ENCODE results near the gene SSPN. TPM values are rescaled to one million over a fixed set of nuclear protein-coding genes. Genes with fewer than 3 reads are reported as not detected.

Gene SSPN
- total RNA-seq, 1 experiment from 2014 or later, result 1.8 TPM

DNA sequence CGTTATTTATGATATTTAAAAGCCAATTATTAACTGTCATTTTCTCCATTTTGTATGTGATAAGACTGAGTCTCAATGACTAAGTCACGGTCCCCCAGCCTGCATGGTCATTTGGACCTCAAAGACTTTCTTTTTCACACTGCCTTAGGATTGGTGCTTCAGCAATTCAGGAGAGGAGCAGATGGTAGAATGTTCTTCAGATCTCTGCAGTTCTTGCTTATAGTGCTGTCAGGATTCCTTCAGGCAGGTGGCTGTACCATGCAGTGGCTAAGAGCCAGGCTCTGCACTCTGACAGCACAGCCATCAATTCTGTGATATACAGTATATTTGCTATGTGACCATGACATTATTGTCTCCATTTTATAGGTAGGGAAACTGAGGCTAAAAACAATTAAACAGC, 18.7 kb downstream of the SSPN start:
- ChIA-PET POLR2A (no interaction called here), CTCF (no interaction called here)

DNA sequence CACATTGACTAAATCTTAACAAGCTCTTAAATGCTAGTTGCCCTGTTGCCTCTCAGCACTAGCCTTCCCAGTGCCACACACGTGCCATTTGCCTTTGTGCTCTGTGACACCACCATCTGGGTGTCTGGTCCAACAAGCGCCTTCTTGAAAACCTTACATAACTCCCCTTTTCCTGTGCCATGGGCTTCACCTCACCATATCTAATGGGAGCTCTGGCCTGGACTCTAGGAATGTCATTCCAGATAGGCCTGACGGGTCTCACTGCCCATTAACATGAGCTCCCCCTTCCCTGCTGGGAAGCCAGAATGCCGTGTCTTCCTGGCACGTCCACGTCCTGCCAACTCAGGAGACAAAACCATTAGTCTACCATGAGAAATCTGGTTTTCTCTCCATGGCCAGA, 24.4 kb downstream of the SSPN start:
- DNase-seq (ENCODE audit: low spot score) (no peak), ATAC-seq (no peak)
- peaks cover 5% of the 10 kb centered on the region; the same call in 1 of the 2 replicates for H3K9me3 Mint-ChIP-seq
- H3K4me3 Mint-ChIP-seq, result no peak overlapping the region
- H3K36me3 Mint-ChIP-seq, result no peaks in the 10 kb centered on the region
- no peak for TF ChIP-seq RELA (CRISPR knock-in tag; IDR thresholded peaks at IDR 0.05; ENCODE audit: borderline replicate concordance)
- H3K27me3 Mint-ChIP-seq (ENCODE audit: low read depth), result peaks cover 3% of the 10 kb centered on the region
- CTCF ChIA-PET, result no interaction called here
- no peak overlapping the region for H3K27ac Mint-ChIP-seq
- no peaks in the 10 kb centered on the region for H3K4me1 Mint-ChIP-seq
- POLR2A ChIA-PET, result no interaction called here

More for the DNA sequence above, 18.7 kb downstream of the SSPN start:
- ATAC-seq (no peak), DNase-seq (ENCODE audit: low spot score) (no peak)
- peaks cover 5% of the 10 kb centered on the region; the same call in 1 of the 2 replicates for H3K9me3 Mint-ChIP-seq
- no peak for TF ChIP-seq ZNF121 (CRISPR knock-in tag; IDR thresholded peaks at IDR 0.05)
- no peak for TF ChIP-seq MYBL2 (CRISPR knock-in tag; IDR thresholded peaks at IDR 0.05)
- no peak for TF ChIP-seq TCF7 (CRISPR knock-in tag; IDR thresholded peaks at IDR 0.05; ENCODE audit: low read depth)
- TF ChIP-seq SMAD4 (CRISPR knock-in tag; IDR thresholded peaks at IDR 0.05), result no peak
- TF ChIP-seq MXD4 (CRISPR knock-in tag; IDR thresholded peaks at IDR 0.05; ENCODE audit: borderline replicate concordance), result no peak
- TF ChIP-seq, protein P1, sequence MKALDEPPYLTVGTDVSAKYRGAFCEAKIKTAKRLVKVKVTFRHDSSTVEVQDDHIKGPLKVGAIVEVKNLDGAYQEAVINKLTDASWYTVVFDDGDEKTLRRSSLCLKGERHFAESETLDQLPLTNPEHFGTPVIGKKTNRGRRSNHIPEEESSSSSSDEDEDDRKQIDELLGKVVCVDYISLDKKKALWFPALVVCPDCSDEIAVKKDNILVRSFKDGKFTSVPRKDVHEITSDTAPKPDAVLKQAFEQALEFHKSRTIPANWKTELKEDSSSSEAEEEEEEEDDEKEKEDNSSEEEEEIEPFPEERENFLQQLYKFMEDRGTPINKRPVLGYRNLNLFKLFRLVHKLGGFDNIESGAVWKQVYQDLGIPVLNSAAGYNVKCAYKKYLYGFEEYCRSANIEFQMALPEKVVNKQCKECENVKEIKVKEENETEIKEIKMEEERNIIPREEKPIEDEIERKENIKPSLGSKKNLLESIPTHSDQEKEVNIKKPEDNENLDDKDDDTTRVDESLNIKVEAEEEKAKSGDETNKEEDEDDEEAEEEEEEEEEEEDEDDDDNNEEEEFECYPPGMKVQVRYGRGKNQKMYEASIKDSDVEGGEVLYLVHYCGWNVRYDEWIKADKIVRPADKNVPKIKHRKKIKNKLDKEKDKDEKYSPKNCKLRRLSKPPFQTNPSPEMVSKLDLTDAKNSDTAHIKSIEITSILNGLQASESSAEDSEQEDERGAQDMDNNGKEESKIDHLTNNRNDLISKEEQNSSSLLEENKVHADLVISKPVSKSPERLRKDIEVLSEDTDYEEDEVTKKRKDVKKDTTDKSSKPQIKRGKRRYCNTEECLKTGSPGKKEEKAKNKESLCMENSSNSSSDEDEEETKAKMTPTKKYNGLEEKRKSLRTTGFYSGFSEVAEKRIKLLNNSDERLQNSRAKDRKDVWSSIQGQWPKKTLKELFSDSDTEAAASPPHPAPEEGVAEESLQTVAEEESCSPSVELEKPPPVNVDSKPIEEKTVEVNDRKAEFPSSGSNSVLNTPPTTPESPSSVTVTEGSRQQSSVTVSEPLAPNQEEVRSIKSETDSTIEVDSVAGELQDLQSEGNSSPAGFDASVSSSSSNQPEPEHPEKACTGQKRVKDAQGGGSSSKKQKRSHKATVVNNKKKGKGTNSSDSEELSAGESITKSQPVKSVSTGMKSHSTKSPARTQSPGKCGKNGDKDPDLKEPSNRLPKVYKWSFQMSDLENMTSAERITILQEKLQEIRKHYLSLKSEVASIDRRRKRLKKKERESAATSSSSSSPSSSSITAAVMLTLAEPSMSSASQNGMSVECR (CRISPR knock-in tag; IDR thresholded peaks at IDR 0.05; ENCODE audit: borderline replicate concordance), result no peak
- TF ChIP-seq, protein P2, sequence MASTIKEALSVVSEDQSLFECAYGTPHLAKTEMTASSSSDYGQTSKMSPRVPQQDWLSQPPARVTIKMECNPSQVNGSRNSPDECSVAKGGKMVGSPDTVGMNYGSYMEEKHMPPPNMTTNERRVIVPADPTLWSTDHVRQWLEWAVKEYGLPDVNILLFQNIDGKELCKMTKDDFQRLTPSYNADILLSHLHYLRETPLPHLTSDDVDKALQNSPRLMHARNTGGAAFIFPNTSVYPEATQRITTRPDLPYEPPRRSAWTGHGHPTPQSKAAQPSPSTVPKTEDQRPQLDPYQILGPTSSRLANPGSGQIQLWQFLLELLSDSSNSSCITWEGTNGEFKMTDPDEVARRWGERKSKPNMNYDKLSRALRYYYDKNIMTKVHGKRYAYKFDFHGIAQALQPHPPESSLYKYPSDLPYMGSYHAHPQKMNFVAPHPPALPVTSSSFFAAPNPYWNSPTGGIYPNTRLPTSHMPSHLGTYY (CRISPR knock-in tag; IDR thresholded peaks at IDR 0.05), result no peak
- TF ChIP-seq, protein P3, sequence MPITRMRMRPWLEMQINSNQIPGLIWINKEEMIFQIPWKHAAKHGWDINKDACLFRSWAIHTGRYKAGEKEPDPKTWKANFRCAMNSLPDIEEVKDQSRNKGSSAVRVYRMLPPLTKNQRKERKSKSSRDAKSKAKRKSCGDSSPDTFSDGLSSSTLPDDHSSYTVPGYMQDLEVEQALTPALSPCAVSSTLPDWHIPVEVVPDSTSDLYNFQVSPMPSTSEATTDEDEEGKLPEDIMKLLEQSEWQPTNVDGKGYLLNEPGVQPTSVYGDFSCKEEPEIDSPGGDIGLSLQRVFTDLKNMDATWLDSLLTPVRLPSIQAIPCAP (CRISPR knock-in tag; IDR thresholded peaks at IDR 0.05), result no peak
- TF ChIP-seq GRHL2 (CRISPR knock-in tag; IDR thresholded peaks at IDR 0.05; ENCODE audit: insufficient replicate concordance, severe bottlenecking), result no peak
- TF ChIP-seq, protein P4, sequence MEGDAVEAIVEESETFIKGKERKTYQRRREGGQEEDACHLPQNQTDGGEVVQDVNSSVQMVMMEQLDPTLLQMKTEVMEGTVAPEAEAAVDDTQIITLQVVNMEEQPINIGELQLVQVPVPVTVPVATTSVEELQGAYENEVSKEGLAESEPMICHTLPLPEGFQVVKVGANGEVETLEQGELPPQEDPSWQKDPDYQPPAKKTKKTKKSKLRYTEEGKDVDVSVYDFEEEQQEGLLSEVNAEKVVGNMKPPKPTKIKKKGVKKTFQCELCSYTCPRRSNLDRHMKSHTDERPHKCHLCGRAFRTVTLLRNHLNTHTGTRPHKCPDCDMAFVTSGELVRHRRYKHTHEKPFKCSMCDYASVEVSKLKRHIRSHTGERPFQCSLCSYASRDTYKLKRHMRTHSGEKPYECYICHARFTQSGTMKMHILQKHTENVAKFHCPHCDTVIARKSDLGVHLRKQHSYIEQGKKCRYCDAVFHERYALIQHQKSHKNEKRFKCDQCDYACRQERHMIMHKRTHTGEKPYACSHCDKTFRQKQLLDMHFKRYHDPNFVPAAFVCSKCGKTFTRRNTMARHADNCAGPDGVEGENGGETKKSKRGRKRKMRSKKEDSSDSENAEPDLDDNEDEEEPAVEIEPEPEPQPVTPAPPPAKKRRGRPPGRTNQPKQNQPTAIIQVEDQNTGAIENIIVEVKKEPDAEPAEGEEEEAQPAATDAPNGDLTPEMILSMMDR (IDR thresholded peaks at IDR 0.05), result no peak
- TF ChIP-seq ETV6 (CRISPR knock-in tag; IDR thresholded peaks at IDR 0.05), result no peak
- TF ChIP-seq ZNF263 (CRISPR knock-in tag; IDR thresholded peaks at IDR 0.05; ENCODE audit: low read depth), result no peak
- no peaks in the 10 kb centered on the region for H3K36me3 Mint-ChIP-seq
- H3K27me3 Mint-ChIP-seq (ENCODE audit: low read depth), result no peaks in the 10 kb centered on the region
- no peak overlapping the region for H3K27ac Mint-ChIP-seq
- no peaks in the 10 kb centered on the region for H3K4me1 Mint-ChIP-seq
- no peak overlapping the region for H3K4me3 Mint-ChIP-seq

DNA sequence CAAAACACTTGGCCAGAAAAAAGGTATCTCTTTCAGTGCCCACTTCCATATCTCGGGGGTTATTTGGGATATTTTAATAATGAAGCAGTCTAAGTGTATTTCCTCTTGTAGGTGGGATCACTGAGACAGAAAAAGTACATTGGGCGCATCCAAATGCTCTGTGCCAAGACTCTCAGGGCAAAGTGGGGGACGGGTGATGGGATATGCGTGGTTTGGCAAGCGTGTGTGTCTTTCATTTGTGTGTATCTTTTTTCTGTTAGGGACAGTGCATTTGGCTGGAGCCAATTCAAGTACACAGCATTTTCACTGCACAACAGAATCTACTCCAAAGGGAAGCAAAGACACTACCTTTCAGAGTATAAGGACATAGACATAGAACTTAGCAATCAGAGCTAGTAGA, 29.3 kb downstream of the SSPN start:
- Mint-ChIP-seq H3K27me3 (ENCODE audit: low read depth) (peaks cover 43% of the 10 kb centered on the region), H3K4me1 (peaks cover 12% of the 10 kb centered on the region), H3K36me3 (no peaks in the 10 kb centered on the region), H3K27ac (no peak overlapping the region), H3K9me3 (no peaks in the 10 kb centered on the region), H3K4me3 (no peak overlapping the region)
- DNase-seq (ENCODE audit: low spot score) (no peak), ATAC-seq (no peak)
- ChIA-PET CTCF (interaction anchor here (1.5 kb wide), 1 partner anchor 242 kb away, joined by 3 read pairs; no protein-coding TSS in a partner anchor), POLR2A (no interaction called here)
- TF ChIP-seq, protein P5, sequence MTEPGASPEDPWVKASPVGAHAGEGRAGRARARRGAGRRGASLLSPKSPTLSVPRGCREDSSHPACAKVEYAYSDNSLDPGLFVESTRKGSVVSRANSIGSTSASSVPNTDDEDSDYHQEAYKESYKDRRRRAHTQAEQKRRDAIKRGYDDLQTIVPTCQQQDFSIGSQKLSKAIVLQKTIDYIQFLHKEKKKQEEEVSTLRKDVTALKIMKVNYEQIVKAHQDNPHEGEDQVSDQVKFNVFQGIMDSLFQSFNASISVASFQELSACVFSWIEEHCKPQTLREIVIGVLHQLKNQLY (CRISPR knock-in tag; IDR thresholded peaks at IDR 0.05), result no peak
- TF ChIP-seq, protein P4 (IDR thresholded peaks at IDR 0.05), result no peak
- TF ChIP-seq SOX15 (CRISPR knock-in tag; IDR thresholded peaks at IDR 0.05) (no peak), TCF7 (CRISPR knock-in tag; IDR thresholded peaks at IDR 0.05; ENCODE audit: low read depth) (no peak)
